HepG2 (cell line): ENCODE data around the gene PRKCD. TPM values are rescaled to one million over a fixed set of nuclear protein-coding genes. Genes with fewer than 3 reads are reported as not detected.

Source experiments
- CBX5 ChIP-seq: sonication (generic); formaldehyde crosslinking; IDR thresholded peaks from 2 replicates; pipeline ENCODE4 v1.4.0; 2020; ENCODE audit warnings: missing genetic modification reagents, borderline replicate concordance
- CEBPB ChIP-seq: IDR thresholded peaks from 2 replicates; pipeline ENCODE4 v1.6.1; 2011; ENCODE audit warnings: low read depth, low read length, improper control_type of control experiment, borderline replicate concordance
- DMAP1 ChIP-seq: IDR thresholded peaks from 2 replicates; pipeline ENCODE4 v1.6.1; 2016
- EZH2 ChIP-seq: conservative IDR thresholded peaks from 2 replicates; pipeline ENCODE4 v1.6.1; 2012; ENCODE audit warnings: mild to moderate bottlenecking, low read depth, low read length, moderate library complexity
- FLYWCH1 ChIP-seq: sonication (generic); formaldehyde crosslinking; IDR thresholded peaks from 2 replicates; pipeline ENCODE4 v1.8.1; 2023; ENCODE audit warnings: mild to moderate bottlenecking, missing genetic modification reagents
- FOXM1 ChIP-seq: sonication (generic); formaldehyde crosslinking; IDR thresholded peaks from 2 replicates; pipeline ENCODE4 v1.5.0; 2020; ENCODE audit warnings: missing genetic modification reagents
- GMEB1 ChIP-seq: sonication (generic); formaldehyde crosslinking; IDR thresholded peaks from 2 replicates; pipeline ENCODE4 v1.5.1; 2020; ENCODE audit warnings: missing genetic modification reagents, mild to moderate bottlenecking, borderline replicate concordance
- HNRNPK ChIP-seq: fragments of 200-400 bp; formaldehyde crosslinking; IDR thresholded peaks from 2 replicates; pipeline ENCODE4 v1.6.1; 2018; ENCODE audit warnings: low read length, low read depth, moderate library complexity, mild to moderate bottlenecking; ENCODE audit not compliant: poor library complexity, severe bottlenecking
- JDP2 ChIP-seq: sonication (generic); formaldehyde crosslinking; IDR thresholded peaks from 2 replicates; pipeline ENCODE4 v1.8.1; 2022; ENCODE audit warnings: missing genetic modification reagents, borderline replicate concordance
- KLF16 ChIP-seq, 2 experiments: sonication (generic) in 1 of 2; formaldehyde crosslinking in 1 of 2; IDR thresholded peaks; 2 replicates each; pipeline versions ENCODE4 v1.6.1 to v1.8.0; 2016 to 2023; ENCODE audit warnings: missing genetic modification reagents in 2 of 2, missing compliant biosample characterization in 1 of 2
- MATR3 ChIP-seq: sonication (generic); formaldehyde crosslinking; IDR thresholded peaks from 2 replicates; pipeline ENCODE4 v1.4.0; 2020; ENCODE audit warnings: missing genetic modification reagents
- POLR2AphosphoS2 ChIP-seq: IDR thresholded peaks from 2 replicates; pipeline ENCODE4 v1.6.1; 2011; ENCODE audit warnings: low read depth, low read length, improper control_type of control experiment
- SMC3 ChIP-seq: IDR thresholded peaks from 2 replicates; pipeline ENCODE4 v1.6.1; 2011; ENCODE audit warnings: low read length, improper control_type of control experiment
- SOX13 ChIP-seq, 3 experiments: fragments of 450-650 bp in 1 of 3; sonication (generic) in 1 of 3; formaldehyde crosslinking in 1 of 3; IDR thresholded peaks in 2 of 3; conservative IDR thresholded peaks in 1 of 3; 2 replicates each; pipeline versions ENCODE4 v1.5.0 to v1.6.1; 2016 to 2020; ENCODE audit warnings: antibody characterized with exemption in 1 of 3, mild to moderate bottlenecking in 1 of 3, missing compliant biosample characterization in 1 of 3, missing genetic modification reagents in 1 of 3, moderate library complexity in 1 of 3
- TBX3 ChIP-seq: fragments of 450-650 bp; IDR thresholded peaks from 2 replicates; pipeline ENCODE4 v1.6.1; 2017; ENCODE audit warnings: antibody characterized with exemption, mild to moderate bottlenecking, inconsistent platforms, borderline replicate concordance
- ZBTB37 ChIP-seq: sonication (generic); formaldehyde crosslinking; IDR thresholded peaks from 2 replicates; pipeline ENCODE4 v1.4.0; 2020; ENCODE audit warnings: mild to moderate bottlenecking, missing genetic modification reagents
- ZNF737 ChIP-seq: sonication (generic); formaldehyde crosslinking; IDR thresholded peaks from 2 replicates; pipeline ENCODE4 v1.5.0; 2020; ENCODE audit warnings: missing genetic modification reagents, mild to moderate bottlenecking, borderline replicate concordance
- ZNF776 ChIP-seq: sonication (generic); formaldehyde crosslinking; IDR thresholded peaks from 2 replicates; pipeline ENCODE4 v1.4.0; 2020; ENCODE audit warnings: mild to moderate bottlenecking, missing genetic modification reagents
- ZUFSP ChIP-seq: sonication (generic); formaldehyde crosslinking; IDR thresholded peaks from 2 replicates; pipeline ENCODE4 v1.9.0; 2021; ENCODE audit warnings: missing genetic modification reagents, mild to moderate bottlenecking, borderline replicate concordance
- polyA plus RNA-seq, 8 experiments: library from polyadenylated mRNA; depleted of rRNA in 3 of 8; stranded (reverse) in 7 of 8; unstranded in 1 of 8; fragments of >200 nt; fragmentation: Illumina TruSeq in 4 of 8; extraction: Trizol in 4 of 8; gene quantifications; 2 replicates each; pipeline versions ENCODE4 v1.2.1 to v1.2.3, GENCODE V29; 2011 to 2016; ENCODE audit warnings: low read depth in 4 of 8, missing spikeins in 1 of 8, mixed read lengths in 1 of 8; ENCODE audit not compliant: insufficient read depth in 1 of 8
- total RNA-seq, 5 experiments: library from RNA; depleted of rRNA; stranded (reverse); fragments of >200 nt; fragmentation: Illumina TruSeq; extraction: Trizol; gene quantifications; 2 replicates each; pipeline ENCODE4 v1.2.3, GENCODE V29; 2016; ENCODE audit warnings: low read depth in 1 of 5

Gene PRKCD
- total and polyA plus RNA-seq, 2 of the 13 experiments (the other 11 are each of a cell fraction or from before 2014, with no cell fraction given), result 1.6 to 40.7 TPM

- TF ChIP-seq ZBTB37, result no peak
- no peak for TF ChIP-seq JDP2 (CRISPR knock-in tag)
- TF ChIP-seq SOX13 (IDR thresholded peaks at IDR 0.05), result no peak
- no peak for TF ChIP-seq SOX13 (CRISPR knock-in tag; conservative IDR thresholded peaks at IDR 0.05 in 1 of 2, IDR thresholded peaks at IDR 0.05 in 1 of 2)
- no peak for TF ChIP-seq TBX3
- no peak for TF ChIP-seq FOXM1 (CRISPR knock-in tag)
- TF ChIP-seq ZNF776, result no peak
- no peak for TF ChIP-seq DMAP1 (CRISPR knock-in tag)
- no peak for TF ChIP-seq ZUFSP (CRISPR knock-in tag)
- TF ChIP-seq KLF16 (CRISPR knock-in tag; IDR thresholded peaks at IDR 0.05), result peak in 1 of 2 experiments; percentile 49; a peak in 1 of 4 replicates
- no peak for TF ChIP-seq ZNF737 (CRISPR knock-in tag)
- no peak for TF ChIP-seq MATR3 (CRISPR knock-in tag)
- TF ChIP-seq GMEB1 (CRISPR knock-in tag), result no peak
- no peak for TF ChIP-seq CEBPB
- TF ChIP-seq FLYWCH1 (CRISPR knock-in tag), result no peak
- peak; percentile 60; the same call in 1 of the 2 replicates for TF ChIP-seq SMC3
- no peak for TF ChIP-seq HNRNPK
- no peak for TF ChIP-seq CBX5 (CRISPR knock-in tag)
- no peak for TF ChIP-seq POLR2AphosphoS2
- TF ChIP-seq EZH2, result no peak
These were observed 34.9 kb downstream of the PRKCD start (continued) for GRCh38 chr3:53195602-53196574.
